NCI-H2029 treated with DMSO at 0.1 percent for 48 hours (cell line): ENCODE measurements around the gene HIP1R.
A peak's percentile ranks its signal among the peaks of the same experiment; 100 is the strongest.
"Not testable (repeated sequence)": the region's sequence is repeated elsewhere in the genome, so short reads cannot be mapped to it uniquely, and the experiment has no call there.

Source experiments
- DNase-seq: peaks from one replicate; lab custom pipeline; 2025; lab: John Stamatoyannopoulos, UW

HIP1R gene

GRCh38 chr12:122893208-122894153, 58.2 kb downstream of the HIP1R start:
- peak; percentile 59 for DNase-seq

- no peak for DNase-seq
Observed at GRCh38 chr12:122894193-122895121, 59.2 kb downstream of the HIP1R start.

GRCh38 chr12:122895320-122895703, 60.1 kb downstream of the HIP1R start:
- no peak for DNase-seq

GRCh38 chr12:122895704-122896636, 60.7 kb downstream of the HIP1R start, which contains the start of gene VPS37B:
VPS37B (minus strand) TSS chr12:122896124; CDS start chr12:122896062, 62 bp downstream.
- DNase-seq, result peak; percentile 25

- no peak for DNase-seq
Observed at GRCh38 chr12:122896662-122897061, 61.4 kb downstream of the HIP1R start.

- DNase-seq, result no peak
Observed at GRCh38 chr12:122899887-122900286, 64.6 kb downstream of the HIP1R start.

- DNase-seq, result no peak
Observed at GRCh38 chr12:122902854-122903692, 67.8 kb downstream of the HIP1R start.

GRCh38 chr12:122903693-122904034, 68.4 kb downstream of the HIP1R start:
- no peak for DNase-seq

GRCh38 chr12:122905258-122905657, 70.0 kb downstream of the HIP1R start:
- not testable (repeated sequence) for DNase-seq

GRCh38 chr12:122908915-122909314, 73.7 kb downstream of the HIP1R start:
- DNase-seq, result no peak

GRCh38 chr12:122909442-122910288, 74.4 kb downstream of the HIP1R start:
- peak; percentile 55 for DNase-seq
